ENCODE measurements around the gene ABHD13.

Gene ABHD13

GRCh38 chr13:108278466-108278865 lies 60.3 kb downstream of the ABHD13 start:
- no peak for TF ChIP-seq CTCF (IDR thresholded peaks at IDR 0.05; ENCODE audit: low read depth, low read length)
- no peak for DNase-seq (ENCODE audit: low read depth, low spot score)
- H3K4me3 ChIP-seq (ENCODE audit: low read depth, low read length) = no peak overlapping the region
- in situ Hi-C loops (cut with HindIII; ENCODE audit: low sequenced_read_pairs) = no loop called here

DNA sequence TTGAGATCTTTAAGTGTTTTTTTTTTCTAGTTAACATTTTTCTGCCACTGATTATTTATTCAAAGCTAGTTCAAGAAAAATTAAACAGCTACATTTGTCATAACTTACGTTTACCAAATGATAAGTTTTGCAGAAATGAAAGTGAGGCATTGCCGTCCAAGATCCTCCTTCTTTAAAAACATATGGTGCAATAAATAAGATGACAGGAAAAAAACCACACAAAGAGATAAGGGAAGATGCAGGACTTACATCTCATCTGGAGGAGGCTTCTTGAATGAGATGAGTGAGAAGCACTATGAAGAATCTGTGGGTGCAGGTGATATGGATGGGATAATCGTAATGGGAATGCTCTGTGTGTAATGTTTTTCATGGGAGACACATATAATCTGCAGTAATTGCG lies 63.7 kb downstream of the ABHD13 start:
- no peak for TF ChIP-seq CTCF (IDR thresholded peaks at IDR 0.05; ENCODE audit: low read depth, low read length)
- in situ Hi-C loops (cut with HindIII; ENCODE audit: low sequenced_read_pairs) = no loop called here
- DNase-seq (ENCODE audit: low read depth, low spot score) = no peak

GRCh38 chr13:108283110-108283509 lies 64.9 kb downstream of the ABHD13 start:
- DNase-seq (ENCODE audit: low read depth, low spot score) = no peak
- TF ChIP-seq CTCF (IDR thresholded peaks at IDR 0.05; ENCODE audit: low read depth, low read length) = no peak
- in situ Hi-C loops (cut with HindIII; ENCODE audit: low sequenced_read_pairs) = no loop called here
- H3K4me3 ChIP-seq (ENCODE audit: low read depth, low read length) = no peak overlapping the region

More for the DNA sequence above, 63.7 kb downstream of the ABHD13 start:
- no peak overlapping the region for H3K4me3 ChIP-seq (ENCODE audit: low read depth, low read length)

Data from astrocyte of the spinal cord (primary cell).